ENCODE data around the gene MAP1LC3B.

DNA sequence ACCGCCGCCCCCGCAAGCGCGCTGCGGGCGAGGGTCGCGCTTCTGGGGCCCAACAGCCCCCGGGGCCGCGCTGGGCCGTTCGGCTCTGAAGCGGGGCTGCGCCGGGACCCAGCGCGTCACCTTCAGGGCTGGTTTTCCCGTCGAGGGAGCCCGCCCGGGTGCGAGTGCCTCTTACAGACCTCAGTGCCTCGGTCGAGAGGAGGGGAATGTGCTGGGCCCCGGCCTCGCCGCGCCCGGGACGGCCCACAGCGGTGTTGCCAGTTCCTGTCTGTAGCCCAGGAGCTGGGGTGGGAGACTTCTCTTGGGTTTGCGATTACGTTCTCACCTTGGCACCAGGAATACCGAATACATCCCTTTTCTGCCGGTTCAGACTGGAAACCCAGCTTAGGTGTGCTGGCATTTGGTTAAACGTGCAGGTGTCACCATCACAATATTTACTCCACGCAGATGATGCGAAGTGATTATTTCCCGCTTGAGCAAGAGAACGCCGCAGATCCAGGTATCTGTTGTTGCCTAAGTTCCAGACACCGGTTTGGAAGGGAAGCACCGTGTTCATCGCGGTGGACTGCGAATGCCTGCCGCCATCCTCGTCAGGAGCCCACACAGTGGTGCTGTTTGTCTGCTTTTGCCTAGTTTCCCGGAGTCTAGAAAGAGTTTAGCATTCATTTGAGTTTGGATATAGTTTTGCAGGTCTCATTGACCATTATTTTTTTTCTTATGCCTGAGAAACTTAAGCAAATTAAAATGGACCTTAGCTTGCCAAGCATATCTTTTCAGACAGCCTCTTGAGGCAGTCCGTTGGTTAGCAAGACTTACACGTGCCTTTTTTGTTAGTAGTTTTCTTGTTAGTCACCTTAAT, 914 bp downstream of the MAP1LC3B start:
- TF ChIP-seq ZNF70 (CRISPR knock-in tag; IDR thresholded peaks at IDR 0.05) = no peak
- no peak for TF ChIP-seq ZFP3 (CRISPR knock-in tag; IDR thresholded peaks at IDR 0.05)
- no peak for TF ChIP-seq ZNF565 (CRISPR knock-in tag; conservative IDR thresholded peaks at IDR 0.05; ENCODE audit: low read depth)
- TF ChIP-seq ZFP30 (CRISPR knock-in tag; IDR thresholded peaks at IDR 0.05) = no peak

Data from SK-N-SH treated with all-trans-retinoic acid at 6 μM for 48 hours (cell line).